ENCODE data around the gene ADAMTS10.
"Not testable (repeated sequence)": the region's sequence is repeated elsewhere in the genome, so short reads cannot be mapped to it uniquely, and the experiment has no call there.

The ADAMTS10 gene

DNA sequence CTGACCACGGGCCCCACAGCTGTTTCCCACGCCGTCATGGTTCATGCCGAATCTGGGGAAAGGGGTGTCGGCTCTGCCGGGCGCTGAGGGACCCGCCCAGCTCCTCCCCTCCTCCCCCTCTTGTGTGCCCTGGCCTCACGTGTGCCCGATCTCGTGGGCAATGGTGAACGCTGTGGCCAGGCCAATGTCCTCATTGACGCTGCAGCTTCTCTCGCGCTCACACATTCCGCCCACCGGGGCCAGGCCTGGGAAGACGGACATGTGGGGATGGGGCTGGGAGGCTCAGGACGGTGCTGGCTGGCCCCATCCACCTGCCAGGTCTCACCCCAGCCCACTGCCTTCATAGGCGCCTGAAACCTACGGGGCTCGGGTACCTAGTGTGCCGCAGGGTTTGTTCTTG is 14.3 kb downstream of the ADAMTS10 start:
- DNase-seq (ENCODE audit: low spot score) (no peak), FAIRE-seq (no peak)

DNA sequence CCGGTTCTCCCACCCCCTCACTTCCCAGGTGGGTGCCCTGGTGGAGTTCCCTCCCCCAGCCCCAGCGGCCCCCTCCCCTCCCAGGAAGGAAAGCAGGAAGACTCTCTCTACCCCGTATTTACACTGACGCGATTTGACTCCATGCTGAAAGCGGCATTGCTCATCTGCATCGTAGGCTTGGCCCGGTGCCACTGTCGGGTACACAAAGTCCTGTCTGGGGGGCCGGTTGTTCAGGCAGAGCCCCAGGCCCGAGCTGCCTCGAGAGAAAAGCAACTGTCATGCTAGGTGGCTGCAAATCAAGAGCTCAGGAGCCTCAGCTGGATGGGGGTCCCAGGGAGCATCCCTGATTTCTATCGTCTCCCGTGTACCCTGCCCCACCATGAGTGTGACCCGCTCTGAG is 14.9 kb downstream of the ADAMTS10 start:
- FAIRE-seq: no peak
- DNase-seq (ENCODE audit: low spot score): no peak

DNA sequence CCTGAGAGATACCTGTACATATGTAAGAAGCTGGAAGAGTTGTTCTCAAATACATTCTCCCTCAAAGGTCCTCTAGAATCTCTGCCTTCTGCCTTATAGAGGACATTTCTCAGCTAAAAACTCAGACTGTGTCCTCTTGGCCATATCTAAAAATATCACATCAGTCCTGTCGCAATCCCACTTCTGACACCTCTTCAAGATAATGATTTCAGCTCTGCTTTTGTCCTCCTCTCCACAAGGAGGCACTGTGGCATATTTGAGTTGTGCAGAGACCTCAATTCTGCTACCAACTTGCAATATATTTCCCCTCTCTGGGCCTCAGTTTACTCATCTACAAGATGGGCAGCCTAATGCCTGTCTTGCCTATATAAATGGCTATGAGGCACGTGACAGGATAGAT is 16.6 kb downstream of the ADAMTS10 start:
- FAIRE-seq: no peak
- no peak for DNase-seq (ENCODE audit: low spot score)

DNA sequence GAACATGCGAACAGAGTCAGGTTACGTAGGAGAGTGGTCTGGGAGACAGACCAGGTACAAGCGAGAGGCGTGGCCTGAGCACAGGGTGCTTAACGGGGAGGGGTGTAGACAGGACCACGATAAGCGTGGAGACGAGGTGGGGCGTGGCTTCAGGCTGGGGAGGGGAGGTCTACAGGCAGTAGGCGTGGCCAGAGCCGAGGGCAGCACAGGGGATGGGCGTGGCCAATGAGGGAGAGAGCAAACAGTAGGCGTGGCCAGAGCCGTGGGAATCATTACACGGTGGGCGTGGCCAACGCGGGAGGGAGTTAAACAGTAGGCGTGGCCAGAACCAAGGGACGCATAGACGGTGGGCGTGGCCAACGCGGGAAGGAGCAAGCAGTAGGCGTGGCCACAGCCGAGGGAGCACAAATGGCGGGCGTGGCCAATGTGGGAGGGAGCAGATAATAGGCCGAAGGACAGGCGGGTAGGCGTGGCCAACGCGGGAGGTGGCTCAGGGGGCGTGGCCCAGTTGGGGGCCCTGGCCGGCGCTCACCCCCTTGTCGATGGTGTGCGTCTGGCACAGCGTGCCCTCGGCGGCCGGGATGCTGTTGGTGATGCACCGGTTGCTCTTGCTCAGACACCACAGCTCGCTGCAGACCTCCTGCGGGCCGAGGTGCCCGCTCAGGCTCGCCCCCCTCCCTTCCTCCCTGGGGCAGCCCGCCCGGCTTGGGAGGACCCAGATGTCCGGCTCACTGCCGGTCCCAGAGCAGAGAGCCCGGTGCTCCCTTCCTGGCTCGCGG is 18.1 kb downstream of the ADAMTS10 start:
- FAIRE-seq: no peak
- DNase-seq (ENCODE audit: low spot score): no peak

GRCh38 chr19:8589177-8589714 is 21.3 kb downstream of the ADAMTS10 start:
- no peak for FAIRE-seq

GRCh38 chr19:8585894-8586750 is 24.4 kb downstream of the ADAMTS10 start:
- no peak for DNase-seq (ENCODE audit: low spot score)
- no peak for FAIRE-seq

More at GRCh38 chr19:8589177-8589714, 21.3 kb downstream of the ADAMTS10 start:
- DNase-seq (ENCODE audit: low spot score): no peak

GRCh38 chr19:8584965-8585893 is 25.3 kb downstream of the ADAMTS10 start:
- DNase-seq (ENCODE audit: low spot score): no peak

GRCh38 chr19:8580710-8581281 is 29.7 kb downstream of the ADAMTS10 start:
- FAIRE-seq: no peak
- peak; percentile 55 for DNase-seq (ENCODE audit: low spot score)

More at GRCh38 chr19:8584965-8585893, 25.3 kb downstream of the ADAMTS10 start:
- FAIRE-seq: no peak

GRCh38 chr19:8578642-8579265 is 31.8 kb downstream of the ADAMTS10 start:
- DNase-seq (ENCODE audit: low spot score) (peak; percentile 16), FAIRE-seq (no peak)

GRCh38 chr19:8577741-8578140 is 32.8 kb downstream of the ADAMTS10 start:
- no peak for FAIRE-seq
- DNase-seq (ENCODE audit: low spot score): no peak

- no peak for DNase-seq (ENCODE audit: low spot score)
- FAIRE-seq: no peak
Observed at GRCh38 chr19:8577247-8577646, 33.3 kb downstream of the ADAMTS10 start, which contains the start of gene MYO1F. Gene MYO1F (minus strand): TSS chr19:8577442. CDS start chr19:8577309, 133 bp downstream.

- no peak for FAIRE-seq
- no peak for DNase-seq (ENCODE audit: low spot score)
Observed at GRCh38 chr19:8576273-8576993, 34.1 kb downstream of the ADAMTS10 start.

GRCh38 chr19:8575467-8575997 is 35.0 kb downstream of the ADAMTS10 start:
- no peak for FAIRE-seq
- DNase-seq (ENCODE audit: low spot score): no peak

- FAIRE-seq; DNase-seq (ENCODE audit: low spot score): not testable (repeated sequence)
Observed at GRCh38 chr19:8574619-8574922, 35.9 kb downstream of the ADAMTS10 start.

DNA sequence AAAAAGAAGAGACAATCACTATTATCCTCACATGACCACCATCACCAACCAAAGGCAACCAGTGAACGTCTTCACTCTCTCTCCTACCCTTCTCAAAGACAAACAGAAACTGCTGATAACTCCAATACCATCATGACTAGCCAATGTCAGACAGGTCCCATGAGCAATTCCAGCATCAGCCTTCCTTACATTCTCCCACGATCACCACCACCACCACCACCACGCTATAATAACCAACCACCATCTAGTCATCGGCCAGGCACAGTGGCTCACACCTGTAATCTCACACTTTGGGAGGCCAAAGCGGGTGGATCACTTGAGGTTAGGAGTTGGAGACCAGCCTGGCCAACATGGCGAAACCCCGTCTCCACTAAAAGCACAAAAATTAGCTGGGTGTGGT is 37.2 kb downstream of the ADAMTS10 start:
- FAIRE-seq: no peak
- no peak for DNase-seq (ENCODE audit: low spot score)

DNA sequence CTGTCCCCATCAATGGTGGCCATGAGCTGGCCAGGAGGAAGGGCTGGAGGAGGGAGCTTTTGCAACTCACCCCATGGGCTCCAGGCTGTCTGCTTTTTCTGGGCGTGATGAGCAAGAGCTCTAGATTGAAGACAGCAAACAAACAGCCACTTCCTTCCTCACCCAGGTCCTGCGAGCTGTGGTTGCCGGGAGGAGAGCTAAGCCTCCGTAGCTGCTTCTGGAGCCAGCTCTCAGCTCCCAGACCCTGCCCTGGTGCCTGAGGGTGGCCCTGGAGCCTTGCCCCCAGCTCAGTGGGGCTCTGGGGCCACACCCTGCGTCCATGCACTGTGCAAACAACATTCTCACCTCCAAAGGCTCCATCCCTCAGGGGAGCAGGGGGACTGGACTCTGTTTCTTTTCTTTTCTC is 39.5 kb downstream of the ADAMTS10 start:
- FAIRE-seq: no peak
- DNase-seq (ENCODE audit: low spot score): peak; percentile 26

DNA sequence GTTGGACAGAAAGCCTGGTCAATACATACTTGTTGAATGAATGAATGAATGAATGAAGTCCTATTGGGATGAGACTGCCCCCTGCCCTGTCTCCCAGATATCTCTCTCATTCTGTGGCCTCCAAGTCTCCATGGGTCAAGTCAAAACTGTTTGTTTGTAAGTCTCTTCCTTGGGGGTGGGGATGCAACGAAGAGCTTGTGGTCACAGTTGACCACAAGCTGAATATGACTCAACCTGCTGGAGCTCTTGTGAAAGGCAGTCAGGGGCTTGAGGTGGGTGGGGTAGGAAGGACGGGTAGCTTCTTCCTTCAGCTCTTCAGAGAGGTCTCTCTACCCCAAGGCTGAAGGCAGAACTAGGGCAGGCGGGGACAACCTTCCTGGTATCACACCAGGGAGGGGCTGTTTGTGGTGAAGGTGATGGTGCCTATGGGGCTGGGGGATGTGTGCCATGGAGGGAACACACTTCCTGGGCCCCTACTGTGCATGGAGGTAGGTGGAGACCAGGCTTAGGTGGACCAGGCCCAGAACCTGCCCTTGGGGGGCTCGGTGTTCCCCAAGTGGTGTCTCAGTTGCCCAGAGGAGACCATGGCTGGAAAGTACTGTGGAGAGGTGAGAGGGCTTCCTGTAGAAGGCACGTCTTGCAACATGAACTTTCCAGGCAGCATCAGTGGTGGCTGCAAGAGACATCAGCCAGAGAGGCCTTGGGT is 41.3 kb downstream of the ADAMTS10 start:
- FAIRE-seq: peak; percentile 72
- peak; percentile 63 for DNase-seq (ENCODE audit: low spot score)

DNA sequence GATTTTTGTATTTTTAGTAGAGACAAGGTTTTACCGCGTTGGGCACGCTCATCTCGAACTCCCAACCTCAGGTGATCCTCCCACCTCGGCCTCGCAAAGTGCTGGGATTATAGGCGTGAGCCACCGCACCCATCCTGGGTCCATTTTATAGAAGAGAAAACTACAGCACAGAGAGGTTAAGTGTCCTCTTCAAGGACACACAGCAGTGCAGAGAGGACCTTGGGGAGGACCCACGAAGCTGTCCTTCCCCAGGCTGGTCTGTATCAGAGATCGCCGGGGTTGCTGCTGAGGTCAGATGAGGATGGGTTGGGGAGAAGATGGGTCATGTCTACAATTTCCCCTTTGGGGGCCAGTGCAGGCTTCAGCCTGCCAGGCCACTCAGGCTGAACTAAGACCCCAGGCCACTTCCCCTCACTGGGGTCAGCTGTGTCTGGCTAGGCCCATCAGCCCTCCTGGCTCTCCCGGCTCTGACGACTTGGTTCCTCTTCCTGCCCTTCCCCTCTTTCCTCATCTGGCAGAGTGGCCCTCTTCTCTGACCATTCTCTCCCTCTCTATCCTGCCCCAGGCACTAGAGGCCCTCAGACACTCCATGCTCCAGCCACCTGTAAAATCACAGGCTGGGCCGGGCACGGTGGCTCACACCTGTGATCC is 42.9 kb downstream of the ADAMTS10 start:
- FAIRE-seq (no peak), DNase-seq (ENCODE audit: low spot score) (no peak)
